SK-N-SH (cell line): ENCODE results near the gene CCDC191. TPM values are rescaled to one million over a fixed set of nuclear protein-coding genes. Genes with fewer than 3 reads are reported as not detected.

Source experiments
- CTCF ChIA-PET: fragments of 300-600, 350-600 bp; formaldehyde crosslinking; extraction: SDS; loops from one replicate; lab custom pipeline; 2021; lab: Yijun Ruan, JAX
- POLR2A ChIA-PET: fragments of 350-600 bp; sonication (Branson Sonifier 250); formaldehyde crosslinking; extraction: SDS; loops from one replicate; lab custom pipeline; 2020; ENCODE audit warnings: antibody characterized with exemption, inconsistent platforms; lab: Yijun Ruan, JAX
- DNase-seq: peaks from one replicate; pipeline ENCODE4 v3.0.0; 2012
- H2AFZ ChIP-seq: fragments of 200-600 bp; sonication (generic); 2 replicates; pipeline ENCODE4 v1.8.1; 2016; ENCODE audit warnings: antibody characterized with exemption, mild to moderate bottlenecking, low read depth
- H3F3A ChIP-seq: fragments of 200-600 bp; sonication (generic); replicated peaks from 2 replicates; pipeline ENCODE3; 2016; ENCODE audit warnings: antibody characterized with exemption, mild to moderate bottlenecking; ENCODE audit not compliant: insufficient read depth
- H3K27ac ChIP-seq, 2 experiments: fragments of 200-500 bp in 1 of 2; fragments of 200-600 bp in 1 of 2; sonication (Bioruptor generic) in 1 of 2; sonication (generic), shearing (Covaris generic) in 1 of 2; 2 replicates each; pipeline versions ENCODE4 v1.5.1 to v1.6.1; 2014 to 2016; ENCODE audit warnings: low read depth in 2 of 2, inconsistent platforms in 1 of 2, low read length in 1 of 2, mild to moderate bottlenecking in 1 of 2, mixed read lengths in 1 of 2
- H3K27me3 ChIP-seq: fragments of 200-600 bp; sonication (generic), shearing (Covaris generic); 2 replicates; pipeline ENCODE4 v1.6.1; 2016; ENCODE audit warnings: mixed run types; ENCODE audit not compliant: insufficient read depth
- H3K36me3 ChIP-seq, 2 experiments: fragments of 200-500 bp in 1 of 2; fragments of 200-600 bp in 1 of 2; sonication (Bioruptor generic) in 1 of 2; sonication (generic) in 1 of 2; replicated peaks in 1 of 2; 2 replicates each; pipeline versions ENCODE3 to v1.5.1; 2014 to 2016; ENCODE audit warnings: low read length in 1 of 2, mild to moderate bottlenecking in 1 of 2; ENCODE audit not compliant: insufficient read depth in 2 of 2, control insufficient read depth in 1 of 2
- H3K4me1 ChIP-seq, 2 experiments: fragments of 200-500 bp in 1 of 2; fragments of 200-600 bp in 1 of 2; sonication (Bioruptor generic) in 1 of 2; sonication (generic), shearing (Covaris generic) in 1 of 2; 2 replicates each; pipeline versions ENCODE4 v1.5.1 to v1.6.1; 2014 to 2016; ENCODE audit warnings: low read depth in 1 of 2, low read length in 1 of 2, mixed run types in 1 of 2; ENCODE audit not compliant: insufficient read depth in 2 of 2, control insufficient read depth in 1 of 2
- H3K4me2 ChIP-seq: fragments of 200-600 bp; sonication (generic), shearing (Covaris generic); 2 replicates; pipeline ENCODE4 v1.6.1; 2017; ENCODE audit warnings: mixed run types
- H3K4me3 ChIP-seq, 2 experiments: fragments of 200-500 bp in 1 of 2; fragments of 200-600 bp in 1 of 2; sonication (Bioruptor generic) in 1 of 2; sonication (generic), shearing (Covaris generic) in 1 of 2; 2 replicates each; pipeline versions ENCODE4 v1.5.1 to v1.8.1; 2014 to 2016; ENCODE audit warnings: low read depth in 2 of 2, inconsistent platforms in 1 of 2, low read length in 1 of 2, mild to moderate bottlenecking in 1 of 2, mixed read lengths in 1 of 2, moderate library complexity in 1 of 2
- H3K79me2 ChIP-seq: fragments of 200-600 bp; sonication (generic); 2 replicates; pipeline ENCODE4 v1.8.1; 2017; ENCODE audit warnings: mild to moderate bottlenecking; ENCODE audit not compliant: insufficient read depth
- H3K9ac ChIP-seq: fragments of 200-600 bp; sonication (generic); 2 replicates; pipeline ENCODE4 v1.6.1; 2017; ENCODE audit warnings: mixed run types
- H3K9me2 ChIP-seq: fragments of 200-600 bp; sonication (generic); 2 replicates; pipeline ENCODE4 v1.6.1; 2017; ENCODE audit warnings: mixed run types
- H3K9me3 ChIP-seq: fragments of 200-600 bp; sonication (generic); 2 replicates; pipeline ENCODE4 v1.6.1; 2017; ENCODE audit warnings: mixed run types, mild to moderate bottlenecking, moderate library complexity
- H4K20me1 ChIP-seq: fragments of 200-600 bp; sonication (generic); 2 replicates; pipeline ENCODE4 v1.6.1; 2017; ENCODE audit warnings: mild to moderate bottlenecking, mixed run types; ENCODE audit not compliant: insufficient read depth
- ELF1 ChIP-seq: IDR thresholded peaks from 2 replicates; pipeline ENCODE4 v1.4.0; 2012
- FOSL2 ChIP-seq: IDR thresholded peaks from 2 replicates; pipeline ENCODE4 v1.4.0; 2012; ENCODE audit warnings: low read depth, mild to moderate bottlenecking, moderate library complexity, borderline replicate concordance
- FOXJ3 ChIP-seq: sonication (generic); formaldehyde crosslinking; IDR thresholded peaks from 2 replicates; pipeline ENCODE4 v1.5.1; 2020; ENCODE audit warnings: mild to moderate bottlenecking, missing genetic modification reagents
- FOXM1 ChIP-seq: IDR thresholded peaks from 2 replicates; pipeline ENCODE4 v1.4.0; 2012; ENCODE audit warnings: low read depth, mild to moderate bottlenecking
- GABPA ChIP-seq: IDR thresholded peaks from 2 replicates; pipeline ENCODE4 v1.4.0; 2012; ENCODE audit warnings: low read depth, mild to moderate bottlenecking
- GATA2 ChIP-seq: sonication (generic); formaldehyde crosslinking; IDR thresholded peaks from 2 replicates; pipeline ENCODE4 v1.5.0; 2020; ENCODE audit warnings: mild to moderate bottlenecking, missing genetic modification reagents
- JUND ChIP-seq: IDR thresholded peaks from 2 replicates; pipeline ENCODE4 v1.4.0; 2012
- MEF2A ChIP-seq: IDR thresholded peaks from 2 replicates; pipeline ENCODE4 v1.4.0; 2012; ENCODE audit warnings: low read depth, borderline replicate concordance
- NRF1 ChIP-seq: IDR thresholded peaks from 2 replicates; pipeline ENCODE4 v1.6.1; 2012; ENCODE audit warnings: low read depth, mild to moderate bottlenecking, low read length
- RAD21 ChIP-seq: IDR thresholded peaks from 2 replicates; pipeline ENCODE4 v1.6.1; 2012; ENCODE audit warnings: mild to moderate bottlenecking, low read length
- RCOR1 ChIP-seq: fragments of 150-350 bp; IDR thresholded peaks from 2 replicates; pipeline ENCODE4 v1.6.1; 2017; ENCODE audit warnings: antibody characterized with exemption, low read length
- SMC3 ChIP-seq: IDR thresholded peaks from 2 replicates; pipeline ENCODE4 v1.6.1; 2012; ENCODE audit warnings: low read depth, low read length, improper control_type of control experiment
- WGBS: methylation state at CpG from one replicate; pipeline ENCODE4 v1.1.6; 2017; ENCODE audit warnings: low lambda C conversion rate; 5-methylcytosine and 5-hydroxymethylcytosine counted together
- polyA plus RNA-seq, 3 experiments: library from polyadenylated mRNA; depleted of rRNA; stranded (reverse); fragments of >200 nt; gene quantifications; 2 replicates each; pipeline ENCODE4 v1.2.3, GENCODE V29; 2012
- TF ChIP-seq, protein P1 (sequence below): fragments of 150-350 bp; IDR thresholded peaks from 2 replicates; pipeline ENCODE4 v1.6.1; 2016; ENCODE audit warnings: mild to moderate bottlenecking, low read depth, low read length
- TF ChIP-seq, protein P2 (sequence below): IDR thresholded peaks from 2 replicates; pipeline ENCODE4 v1.6.1; 2012; ENCODE audit warnings: mild to moderate bottlenecking, low read depth, low read length, moderate library complexity
- TF ChIP-seq, protein P3 (sequence below): IDR thresholded peaks from 2 replicates; pipeline ENCODE4; 2012
- TF ChIP-seq, protein P4 (sequence below): IDR thresholded peaks from 2 replicates; pipeline ENCODE4 v1.4.0; 2012; ENCODE audit warnings: low read depth, borderline replicate concordance
- TF ChIP-seq, protein P5 (sequence below): fragments of 200-600 bp; sonication (generic); IDR thresholded peaks from 2 replicates; pipeline ENCODE4 v1.6.1; 2017; ENCODE audit warnings: antibody characterized with exemption, mild to moderate bottlenecking, moderate library complexity

CCDC191 gene
- polyA plus RNA-seq, 1 of the 3 experiments (the other 2 are of a cell fraction), result 3.1 TPM

DNA sequence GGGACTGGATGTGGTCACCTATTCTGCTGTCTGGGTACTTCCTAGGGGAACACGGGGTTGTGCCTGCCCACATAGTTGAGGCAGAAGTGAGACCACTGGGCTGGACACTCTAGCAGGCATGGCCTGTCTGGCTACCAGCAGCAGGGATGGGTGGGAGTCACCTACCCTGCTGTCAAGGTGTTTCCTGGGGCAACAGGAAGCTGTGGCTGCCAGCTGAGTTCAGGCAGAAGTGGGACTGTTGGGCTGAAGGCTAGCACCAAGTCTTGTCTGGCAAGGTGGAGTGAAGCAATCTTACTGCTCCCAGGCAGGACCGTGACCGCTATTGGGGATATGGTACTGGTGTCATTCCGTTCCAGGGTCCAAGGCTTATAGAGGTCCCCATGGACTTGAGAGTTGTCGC lies 128.8 kb downstream of the CCDC191 start:
- H3K4me1 ChIP-seq, result no peaks in the 10 kb centered on the region
- H3K36me3 ChIP-seq, result peaks cover 0 to 4% of the 10 kb centered on the region in 2 experiments
- no peak overlapping the region for H3K4me2 ChIP-seq
- no peaks in the 10 kb centered on the region for H4K20me1 ChIP-seq
- H2AFZ ChIP-seq, result no peak overlapping the region
- TF ChIP-seq RCOR1 (no peak), MEF2A (no peak), FOSL2 (no peak), JUND (no peak), GABPA (no peak), ELF1 (no peak), RAD21 (no peak), FOXM1 (no peak), NRF1 (no peak), SMC3 (no peak), FOXJ3 (CRISPR knock-in tag) (no peak), GATA2 (CRISPR knock-in tag) (no peak)
- TF ChIP-seq, protein P1, sequence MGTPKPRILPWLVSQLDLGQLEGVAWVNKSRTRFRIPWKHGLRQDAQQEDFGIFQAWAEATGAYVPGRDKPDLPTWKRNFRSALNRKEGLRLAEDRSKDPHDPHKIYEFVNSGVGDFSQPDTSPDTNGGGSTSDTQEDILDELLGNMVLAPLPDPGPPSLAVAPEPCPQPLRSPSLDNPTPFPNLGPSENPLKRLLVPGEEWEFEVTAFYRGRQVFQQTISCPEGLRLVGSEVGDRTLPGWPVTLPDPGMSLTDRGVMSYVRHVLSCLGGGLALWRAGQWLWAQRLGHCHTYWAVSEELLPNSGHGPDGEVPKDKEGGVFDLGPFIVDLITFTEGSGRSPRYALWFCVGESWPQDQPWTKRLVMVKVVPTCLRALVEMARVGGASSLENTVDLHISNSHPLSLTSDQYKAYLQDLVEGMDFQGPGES, result no peak
- TF ChIP-seq, protein P2, sequence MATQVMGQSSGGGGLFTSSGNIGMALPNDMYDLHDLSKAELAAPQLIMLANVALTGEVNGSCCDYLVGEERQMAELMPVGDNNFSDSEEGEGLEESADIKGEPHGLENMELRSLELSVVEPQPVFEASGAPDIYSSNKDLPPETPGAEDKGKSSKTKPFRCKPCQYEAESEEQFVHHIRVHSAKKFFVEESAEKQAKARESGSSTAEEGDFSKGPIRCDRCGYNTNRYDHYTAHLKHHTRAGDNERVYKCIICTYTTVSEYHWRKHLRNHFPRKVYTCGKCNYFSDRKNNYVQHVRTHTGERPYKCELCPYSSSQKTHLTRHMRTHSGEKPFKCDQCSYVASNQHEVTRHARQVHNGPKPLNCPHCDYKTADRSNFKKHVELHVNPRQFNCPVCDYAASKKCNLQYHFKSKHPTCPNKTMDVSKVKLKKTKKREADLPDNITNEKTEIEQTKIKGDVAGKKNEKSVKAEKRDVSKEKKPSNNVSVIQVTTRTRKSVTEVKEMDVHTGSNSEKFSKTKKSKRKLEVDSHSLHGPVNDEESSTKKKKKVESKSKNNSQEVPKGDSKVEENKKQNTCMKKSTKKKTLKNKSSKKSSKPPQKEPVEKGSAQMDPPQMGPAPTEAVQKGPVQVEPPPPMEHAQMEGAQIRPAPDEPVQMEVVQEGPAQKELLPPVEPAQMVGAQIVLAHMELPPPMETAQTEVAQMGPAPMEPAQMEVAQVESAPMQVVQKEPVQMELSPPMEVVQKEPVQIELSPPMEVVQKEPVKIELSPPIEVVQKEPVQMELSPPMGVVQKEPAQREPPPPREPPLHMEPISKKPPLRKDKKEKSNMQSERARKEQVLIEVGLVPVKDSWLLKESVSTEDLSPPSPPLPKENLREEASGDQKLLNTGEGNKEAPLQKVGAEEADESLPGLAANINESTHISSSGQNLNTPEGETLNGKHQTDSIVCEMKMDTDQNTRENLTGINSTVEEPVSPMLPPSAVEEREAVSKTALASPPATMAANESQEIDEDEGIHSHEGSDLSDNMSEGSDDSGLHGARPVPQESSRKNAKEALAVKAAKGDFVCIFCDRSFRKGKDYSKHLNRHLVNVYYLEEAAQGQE, result no peak
- TF ChIP-seq, protein P3, sequence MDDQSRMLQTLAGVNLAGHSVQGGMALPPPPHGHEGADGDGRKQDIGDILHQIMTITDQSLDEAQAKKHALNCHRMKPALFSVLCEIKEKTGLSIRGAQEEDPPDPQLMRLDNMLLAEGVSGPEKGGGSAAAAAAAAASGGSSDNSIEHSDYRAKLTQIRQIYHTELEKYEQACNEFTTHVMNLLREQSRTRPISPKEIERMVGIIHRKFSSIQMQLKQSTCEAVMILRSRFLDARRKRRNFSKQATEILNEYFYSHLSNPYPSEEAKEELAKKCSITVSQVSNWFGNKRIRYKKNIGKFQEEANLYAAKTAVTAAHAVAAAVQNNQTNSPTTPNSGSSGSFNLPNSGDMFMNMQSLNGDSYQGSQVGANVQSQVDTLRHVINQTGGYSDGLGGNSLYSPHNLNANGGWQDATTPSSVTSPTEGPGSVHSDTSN, result no peak
- TF ChIP-seq, protein P4, sequence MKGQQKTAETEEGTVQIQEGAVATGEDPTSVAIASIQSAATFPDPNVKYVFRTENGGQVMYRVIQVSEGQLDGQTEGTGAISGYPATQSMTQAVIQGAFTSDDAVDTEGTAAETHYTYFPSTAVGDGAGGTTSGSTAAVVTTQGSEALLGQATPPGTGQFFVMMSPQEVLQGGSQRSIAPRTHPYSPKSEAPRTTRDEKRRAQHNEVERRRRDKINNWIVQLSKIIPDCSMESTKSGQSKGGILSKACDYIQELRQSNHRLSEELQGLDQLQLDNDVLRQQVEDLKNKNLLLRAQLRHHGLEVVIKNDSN, result no peak
- TF ChIP-seq, protein P5, sequence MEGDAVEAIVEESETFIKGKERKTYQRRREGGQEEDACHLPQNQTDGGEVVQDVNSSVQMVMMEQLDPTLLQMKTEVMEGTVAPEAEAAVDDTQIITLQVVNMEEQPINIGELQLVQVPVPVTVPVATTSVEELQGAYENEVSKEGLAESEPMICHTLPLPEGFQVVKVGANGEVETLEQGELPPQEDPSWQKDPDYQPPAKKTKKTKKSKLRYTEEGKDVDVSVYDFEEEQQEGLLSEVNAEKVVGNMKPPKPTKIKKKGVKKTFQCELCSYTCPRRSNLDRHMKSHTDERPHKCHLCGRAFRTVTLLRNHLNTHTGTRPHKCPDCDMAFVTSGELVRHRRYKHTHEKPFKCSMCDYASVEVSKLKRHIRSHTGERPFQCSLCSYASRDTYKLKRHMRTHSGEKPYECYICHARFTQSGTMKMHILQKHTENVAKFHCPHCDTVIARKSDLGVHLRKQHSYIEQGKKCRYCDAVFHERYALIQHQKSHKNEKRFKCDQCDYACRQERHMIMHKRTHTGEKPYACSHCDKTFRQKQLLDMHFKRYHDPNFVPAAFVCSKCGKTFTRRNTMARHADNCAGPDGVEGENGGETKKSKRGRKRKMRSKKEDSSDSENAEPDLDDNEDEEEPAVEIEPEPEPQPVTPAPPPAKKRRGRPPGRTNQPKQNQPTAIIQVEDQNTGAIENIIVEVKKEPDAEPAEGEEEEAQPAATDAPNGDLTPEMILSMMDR, result no peak
- H3K27me3 ChIP-seq, result no peaks in the 10 kb centered on the region
- POLR2A ChIA-PET, result no interaction called here
- no peaks in the 10 kb centered on the region for H3F3A ChIP-seq
- H3K9ac ChIP-seq, result no peak overlapping the region
- no peaks in the 10 kb centered on the region for H3K79me2 ChIP-seq
- no peak overlapping the region for H3K27ac ChIP-seq
- DNase-seq, result no peak
- H3K9me2 ChIP-seq, result no peaks in the 10 kb centered on the region
- H3K9me3 ChIP-seq, result peaks cover 14% of the 10 kb centered on the region; the same call in 1 of the 2 replicates
- no peak overlapping the region for H3K4me3 ChIP-seq
- WGBS, result 41% methylated on average over 3 of the region's 5 CpGs
- CTCF ChIA-PET, result interaction anchor here (0.9 to 1.8 kb wide), 3 partner anchors 14 to 83 kb away, joined by 3 to 5 read pairs (median 3); no protein-coding TSS in a partner anchor
